ENCODE data around the gene IFI27L1. TPM values are rescaled to one million over a fixed set of nuclear protein-coding genes. Genes with fewer than 3 reads are reported as not detected.
"Not testable (repeated sequence)": the region's sequence is repeated elsewhere in the genome, so short reads cannot be mapped to it uniquely, and the experiment has no call there.

The IFI27L1 gene
- total RNA-seq, 2 experiments from 2014 or later, result 15.9 to 18.2 TPM

GRCh38 chr14:94056579-94057308 lies 24.4 kb upstream of the IFI27L1 start:
- Mint-ChIP-seq H3K27ac (peak overlapping the region; percentile 80), H3K4me3 (no peak overlapping the region), H3K27me3 (no peaks in the 10 kb centered on the region), H3K4me1 (peaks cover 49% of the 10 kb centered on the region), H3K36me3 (peaks cover 57% of the 10 kb centered on the region), H3K9me3 (no peaks in the 10 kb centered on the region)
- peak; percentile 39 for DNase-seq

DNA sequence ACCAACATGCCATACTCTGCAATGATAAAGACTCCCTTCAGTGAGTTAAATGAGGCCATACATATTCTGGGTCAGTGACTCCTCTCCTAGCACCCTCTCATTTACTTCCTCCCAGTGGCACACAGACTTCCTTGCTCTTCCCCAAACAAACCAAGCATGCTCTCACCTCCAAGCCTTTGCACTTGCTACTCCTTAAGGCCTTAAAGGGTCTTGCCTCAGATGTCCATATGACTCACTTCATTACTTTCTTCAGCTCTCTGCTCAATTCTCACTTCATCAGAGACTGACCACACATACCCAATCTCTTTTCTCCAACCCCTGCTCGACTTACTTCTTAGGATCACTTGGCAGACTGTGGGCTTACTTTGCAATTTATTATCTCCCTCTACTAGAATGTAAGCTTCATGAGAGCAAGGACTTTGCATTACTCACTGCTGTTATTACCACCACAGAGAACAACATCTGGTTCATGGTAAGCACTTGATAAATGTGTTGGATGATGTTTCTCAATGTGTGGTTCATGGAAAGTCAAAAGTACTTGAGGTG lies 22.9 kb upstream of the IFI27L1 start:
- Mint-ChIP-seq H3K27ac (peak overlapping the region; percentile 12), H3K36me3 (peaks cover 61% of the 10 kb centered on the region), H3K4me1 (peaks cover 50% of the 10 kb centered on the region), H3K27me3 (no peaks in the 10 kb centered on the region), H3K9me3 (no peaks in the 10 kb centered on the region), H3K4me3 (no peak overlapping the region)
- no peak for DNase-seq

GRCh38 chr14:94058674-94059138 lies 22.4 kb upstream of the IFI27L1 start:
- no peaks in the 10 kb centered on the region for H3K9me3 Mint-ChIP-seq
- peaks cover 52% of the 10 kb centered on the region for H3K4me1 Mint-ChIP-seq
- no peak for DNase-seq
- H3K27me3 Mint-ChIP-seq, result no peaks in the 10 kb centered on the region
- H3K36me3 Mint-ChIP-seq, result peaks cover 61% of the 10 kb centered on the region
- no peak overlapping the region for H3K4me3 Mint-ChIP-seq
- H3K27ac Mint-ChIP-seq, result no peak overlapping the region

GRCh38 chr14:94059998-94060397 lies 21.1 kb upstream of the IFI27L1 start:
- no peaks in the 10 kb centered on the region for H3K9me3 Mint-ChIP-seq
- H3K4me1 Mint-ChIP-seq, result peaks cover 60% of the 10 kb centered on the region
- no peak overlapping the region for H3K27ac Mint-ChIP-seq
- H3K27me3 Mint-ChIP-seq, result no peaks in the 10 kb centered on the region
- H3K4me3 Mint-ChIP-seq, result no peak overlapping the region
- DNase-seq, result no peak
- peaks cover 63% of the 10 kb centered on the region for H3K36me3 Mint-ChIP-seq

DNA sequence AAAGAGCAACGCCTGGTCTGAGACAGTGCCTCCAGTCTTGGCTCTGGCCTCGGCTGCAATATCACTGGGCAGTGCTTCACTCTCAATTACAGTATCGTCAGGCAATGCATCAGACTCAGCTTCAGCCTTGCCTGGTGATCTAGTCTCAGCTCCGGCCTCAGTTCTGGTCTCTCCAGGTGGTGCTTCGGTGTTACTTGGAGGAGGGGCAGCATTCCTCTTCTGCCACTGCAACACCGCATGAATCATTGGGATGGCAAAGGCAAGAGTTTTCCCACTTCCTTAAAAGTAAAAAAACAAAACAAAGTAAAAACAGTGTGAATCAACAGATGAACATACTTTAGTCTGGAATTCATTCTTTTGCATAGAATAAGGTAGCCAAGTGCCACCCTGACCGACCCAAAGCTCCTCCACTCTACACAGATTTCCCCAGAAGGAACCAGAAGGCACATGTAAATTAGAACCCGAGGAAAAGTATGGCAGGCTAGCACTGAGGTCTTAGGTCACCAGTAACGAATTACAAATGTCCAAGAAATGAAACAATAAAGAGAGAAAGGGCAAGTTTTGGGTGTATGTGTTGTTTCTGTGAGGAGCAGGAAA lies 18.7 kb upstream of the IFI27L1 start:
- Mint-ChIP-seq H3K27ac (no peak overlapping the region), H3K4me1 (peaks cover 66% of the 10 kb centered on the region), H3K36me3 (peaks cover 65% of the 10 kb centered on the region), H3K27me3 (no peaks in the 10 kb centered on the region), H3K9me3 (peaks cover 4% of the 10 kb centered on the region), H3K4me3 (no peak overlapping the region)
- DNase-seq, result no peak

DNA sequence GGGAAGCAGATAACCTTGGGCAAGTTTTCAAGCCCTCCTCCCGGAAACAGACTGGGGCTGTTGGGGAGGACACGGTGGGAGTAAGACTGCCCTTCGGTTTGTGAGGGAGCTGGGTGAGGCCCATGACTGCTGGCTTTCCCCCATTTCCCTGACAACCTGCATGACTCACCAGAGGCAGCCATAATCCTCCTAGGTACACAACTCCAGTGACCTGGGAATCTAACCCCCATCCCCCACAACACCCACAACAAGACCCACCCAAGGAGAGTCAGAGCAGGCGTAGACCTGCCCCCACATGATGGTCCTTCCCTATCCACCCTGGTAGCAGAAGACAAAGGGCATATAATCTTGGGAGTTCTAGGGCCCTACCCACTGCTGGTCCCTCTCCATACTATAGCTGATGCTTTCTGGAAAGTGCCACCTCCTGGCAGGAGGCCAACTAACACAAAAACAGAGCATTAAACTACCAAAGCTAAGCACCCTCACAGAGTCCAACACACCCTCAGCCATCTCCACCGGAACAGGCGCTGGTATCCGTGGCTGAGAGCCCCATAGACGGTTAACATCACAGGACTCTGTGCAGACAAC lies 14.9 kb upstream of the IFI27L1 start:
- Mint-ChIP-seq H3K4me3 (no peak overlapping the region), H3K27me3 (no peaks in the 10 kb centered on the region), H3K36me3 (peaks cover 82% of the 10 kb centered on the region), H3K4me1 (peaks cover 56% of the 10 kb centered on the region), H3K9me3 (peaks cover 37% of the 10 kb centered on the region), H3K27ac (peak overlapping the region; percentile 22)
- DNase-seq, result no peak

- not testable (repeated sequence) for H3K4me3 Mint-ChIP-seq, H3K27me3 Mint-ChIP-seq, H3K27ac Mint-ChIP-seq, DNase-seq
- H3K36me3 Mint-ChIP-seq, result peaks cover 91% of the 10 kb centered on the region
- peaks cover 39% of the 10 kb centered on the region for H3K4me1 Mint-ChIP-seq
- peaks cover 61% of the 10 kb centered on the region for H3K9me3 Mint-ChIP-seq
Measured at GRCh38 chr14:94072076-94072475, 9.0 kb upstream of the IFI27L1 start.

DNA sequence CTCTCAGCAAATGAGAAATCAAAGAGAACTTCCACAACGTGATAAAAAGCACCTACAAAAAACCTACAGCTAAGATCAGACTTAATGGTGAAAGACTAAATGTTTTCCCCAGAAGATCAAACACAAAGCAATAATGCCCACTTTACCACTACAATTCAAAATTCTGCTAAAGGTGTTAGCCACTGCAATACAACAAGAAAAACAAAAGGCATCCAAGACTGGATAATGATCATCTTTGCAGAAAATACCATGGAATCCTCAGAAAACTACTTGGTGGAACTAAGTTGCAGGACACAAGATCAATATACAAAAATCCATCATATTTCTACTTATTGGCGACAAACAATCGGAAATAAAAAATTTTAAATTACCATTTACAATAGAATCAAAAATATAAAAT lies 6.6 kb upstream of the IFI27L1 start:
- Mint-ChIP-seq H3K4me3 (no peak overlapping the region), H3K36me3 (peaks cover 89% of the 10 kb centered on the region), H3K27ac (no peak overlapping the region), H3K9me3 (peaks cover 40% of the 10 kb centered on the region), H3K27me3 (no peaks in the 10 kb centered on the region), H3K4me1 (peaks cover 43% of the 10 kb centered on the region)
- no peak for DNase-seq

- peaks cover 35% of the 10 kb centered on the region for H3K9me3 Mint-ChIP-seq
- H3K4me1 Mint-ChIP-seq, result peaks cover 46% of the 10 kb centered on the region
- H3K4me3 Mint-ChIP-seq, result peak overlapping the region; percentile 41
- DNase-seq, result no peak
- H3K27me3 Mint-ChIP-seq, result no peaks in the 10 kb centered on the region
- peaks cover 89% of the 10 kb centered on the region for H3K36me3 Mint-ChIP-seq
- H3K27ac Mint-ChIP-seq, result no peak overlapping the region
Measured at GRCh38 chr14:94075008-94075407, 6.1 kb upstream of the IFI27L1 start.

DNA sequence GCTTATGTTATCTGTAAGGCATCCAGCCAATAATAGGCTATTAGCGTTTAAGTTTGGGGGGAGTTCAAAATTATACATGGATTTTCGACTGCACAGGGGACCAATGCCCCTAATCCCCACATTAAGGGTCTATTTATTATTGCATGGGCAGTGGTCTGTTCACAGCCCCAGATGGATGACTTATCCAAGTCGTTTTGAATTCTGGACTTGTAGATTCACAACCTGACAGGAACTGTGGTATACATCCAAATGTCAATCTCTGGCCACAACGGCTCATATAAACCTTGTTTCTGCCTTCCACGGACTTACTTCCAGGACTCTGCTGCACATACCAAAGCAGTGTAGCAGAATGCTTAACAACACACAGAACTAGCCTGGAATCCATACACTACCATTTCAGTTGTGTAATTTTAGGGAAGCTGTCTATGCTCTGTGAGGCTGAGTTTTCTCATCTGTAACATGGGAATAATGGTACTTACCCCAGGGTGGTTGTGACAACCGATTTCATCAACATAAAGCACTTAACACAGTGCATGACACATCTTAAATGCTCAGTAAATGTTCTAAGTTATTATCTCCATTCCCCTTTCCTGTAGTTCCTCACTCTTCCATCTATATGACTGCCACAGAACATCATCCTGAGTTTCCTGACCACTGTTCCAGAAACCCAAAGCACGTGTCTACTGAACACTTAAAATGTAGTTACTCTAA lies 3.8 kb upstream of the IFI27L1 start:
- no peaks in the 10 kb centered on the region for H3K27me3 Mint-ChIP-seq
- no peak for DNase-seq

GRCh38 chr14:94077823-94078222 lies 3.3 kb upstream of the IFI27L1 start:
- Mint-ChIP-seq H3K4me1 (peaks cover 46% of the 10 kb centered on the region), H3K27me3 (no peaks in the 10 kb centered on the region), H3K9me3 (peaks cover 18% of the 10 kb centered on the region), H3K36me3 (peaks cover 72% of the 10 kb centered on the region), H3K27ac (peak overlapping the region; percentile 34), H3K4me3 (peak overlapping the region; percentile 100)
- DNase-seq, result no peak

More for the DNA sequence above, 3.8 kb upstream of the IFI27L1 start:
- peaks cover 45% of the 10 kb centered on the region for H3K4me1 Mint-ChIP-seq
- peak overlapping the region; percentile 34 for H3K27ac Mint-ChIP-seq
- peaks cover 74% of the 10 kb centered on the region for H3K36me3 Mint-ChIP-seq
- peak overlapping the region; percentile 100 for H3K4me3 Mint-ChIP-seq
- H3K9me3 Mint-ChIP-seq, result peaks cover 19% of the 10 kb centered on the region

- peak overlapping the region; percentile 100 for H3K4me3 Mint-ChIP-seq
- H3K36me3 Mint-ChIP-seq, result peaks cover 59% of the 10 kb centered on the region
- peaks cover 7% of the 10 kb centered on the region for H3K9me3 Mint-ChIP-seq
- H3K27me3 Mint-ChIP-seq, result no peaks in the 10 kb centered on the region
- peak overlapping the region; percentile 100 for H3K27ac Mint-ChIP-seq
- H3K4me1 Mint-ChIP-seq, result peaks cover 45% of the 10 kb centered on the region
- DNase-seq, result no peak
Measured at GRCh38 chr14:94079891-94080620, 1.1 kb upstream of the IFI27L1 start.

GRCh38 chr14:94081386-94081820 lies 293 bp downstream of the IFI27L1 start:
- peak overlapping the region; percentile 100 for H3K4me3 Mint-ChIP-seq
- H3K36me3 Mint-ChIP-seq, result peaks cover 48% of the 10 kb centered on the region
- no peaks in the 10 kb centered on the region for H3K27me3 Mint-ChIP-seq
- H3K4me1 Mint-ChIP-seq, result peaks cover 38% of the 10 kb centered on the region
- H3K27ac Mint-ChIP-seq, result peak overlapping the region; percentile 100
- DNase-seq, result no peak
- H3K9me3 Mint-ChIP-seq, result peaks cover 2% of the 10 kb centered on the region

DNA sequence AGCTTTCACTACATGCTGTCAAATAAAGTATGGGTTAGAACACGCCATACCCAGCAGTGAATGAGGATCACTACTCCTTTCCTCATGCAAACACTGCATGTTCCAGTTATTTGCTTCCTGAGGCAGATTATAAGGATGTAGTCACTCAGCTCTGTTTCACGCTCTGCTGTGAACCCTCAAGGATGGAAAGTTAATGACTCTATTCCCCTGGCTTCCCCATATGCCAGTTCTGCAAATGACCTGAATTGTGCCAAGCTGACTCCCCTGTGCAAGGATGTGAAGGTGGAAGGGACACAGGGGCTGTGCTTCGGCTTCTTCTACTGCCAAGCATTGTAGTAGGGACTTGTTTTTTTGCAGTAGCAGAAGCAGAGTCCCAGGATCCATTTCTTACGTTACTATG lies 6.8 kb downstream of the IFI27L1 start:
- Mint-ChIP-seq H3K9me3 (peaks cover 2% of the 10 kb centered on the region), H3K27me3 (no peaks in the 10 kb centered on the region), H3K4me1 (peaks cover 3% of the 10 kb centered on the region), H3K36me3 (peaks cover 5% of the 10 kb centered on the region), H3K27ac (no peak overlapping the region), H3K4me3 (no peak overlapping the region)
- no peak for DNase-seq

Measured in activated naive CD8-positive, alpha-beta T cell treated with anti-CD3 and anti-CD28 coated beads for 36 hours (primary cell).